HS-27A (cell line): Measurements from ENCODE around the gene VAPB.
"Not testable (repeated sequence)": the region's sequence is repeated elsewhere in the genome, so short reads cannot be mapped to it uniquely, and the experiment has no call there.

Experiments used
- DNase-seq: peaks from one replicate; pipeline ENCODE4 v3.0.0-alpha.2; 2012; ENCODE audit warnings: low read depth, missing footprints

VAPB gene

GRCh38 chr20:58388882-58389323 lies at the start of gene VAPB:
Gene VAPB (plus strand): TSS chr20:58389229. CDS start chr20:58389460, 231 bp downstream.
- DNase-seq, result peak; percentile 82

- no peak for DNase-seq
Observed at GRCh38 chr20:58339741-58340140, 49.3 kb upstream of the VAPB start.

GRCh38 chr20:58340151-58340550 lies 48.9 kb upstream of the VAPB start:
- DNase-seq, result no peak

- DNase-seq, result no peak
Observed at GRCh38 chr20:58340853-58341252, 48.2 kb upstream of the VAPB start.

GRCh38 chr20:58342104-58342945 lies 46.7 kb upstream of the VAPB start:
- peak; percentile 92 for DNase-seq

GRCh38 chr20:58344741-58345140 lies 44.3 kb upstream of the VAPB start:
- peak; percentile 35 for DNase-seq

- peak; percentile 69 for DNase-seq
Observed at GRCh38 chr20:58349570-58349969, 39.5 kb upstream of the VAPB start.

GRCh38 chr20:58352468-58352867 lies 36.6 kb upstream of the VAPB start:
- DNase-seq, result no peak

- no peak for DNase-seq
Observed at GRCh38 chr20:58359441-58359840, 29.6 kb upstream of the VAPB start.

- no peak for DNase-seq
Observed at GRCh38 chr20:58360936-58361335, 28.1 kb upstream of the VAPB start.

GRCh38 chr20:58361481-58362205 lies 27.4 kb upstream of the VAPB start:
- no peak for DNase-seq

GRCh38 chr20:58362206-58362516 lies 26.9 kb upstream of the VAPB start:
- DNase-seq, result no peak

- DNase-seq, result no peak
Observed at GRCh38 chr20:58362970-58363369, 26.1 kb upstream of the VAPB start.

- DNase-seq, result no peak
Observed at GRCh38 chr20:58366866-58367265, 22.2 kb upstream of the VAPB start.

GRCh38 chr20:58372806-58373205 lies 16.2 kb upstream of the VAPB start:
- no peak for DNase-seq

- not testable (repeated sequence) for DNase-seq
Observed at GRCh38 chr20:58373296-58373695, 15.7 kb upstream of the VAPB start.

GRCh38 chr20:58374027-58374850 lies 14.8 kb upstream of the VAPB start:
- no peak for DNase-seq

- no peak for DNase-seq
Observed at GRCh38 chr20:58374906-58375758, 13.9 kb upstream of the VAPB start.

- no peak for DNase-seq
Observed at GRCh38 chr20:58375759-58376352, 13.2 kb upstream of the VAPB start.

- no peak for DNase-seq
Observed at GRCh38 chr20:58377017-58377416, 12.0 kb upstream of the VAPB start.

GRCh38 chr20:58377766-58378401 lies 11.1 kb upstream of the VAPB start:
- no peak for DNase-seq
